Heart left ventricle (tissue), 13 donors: ENCODE data around the gene EEF2K.

ENCODE experiments used
- CTCF ChIP-seq, 12 donors: fragments of 200-600 bp; sonication (generic) in 4 of 12; IDR thresholded peaks; one replicate each; pipeline versions ENCODE4 v1.5.0 to v1.8.0; 2018 to 2022; ENCODE audit warnings: antibody characterized with exemption in 12 of 12, mild to moderate bottlenecking in 5 of 12
- POLR2A ChIP-seq, 2 donors: fragments of 450-650 bp; IDR thresholded peaks; one replicate each; pipeline ENCODE4 v1.6.1; 2017; ENCODE audit warnings: antibody characterized with exemption in 2 of 2, mild to moderate bottlenecking in 2 of 2, moderate library complexity in 2 of 2
- donor health status: ischemic (EF 13 %, LVEDD 7.1; RV severe dilation, severe dysfunction).
- donor health status: DM: no; HTN: yes; CAD: no.
- donor health status: DM: no; HTN: no; CAD: no.
- donor health status: ischemic (EF 25% LVEDD 6.9; RV normal size, moderate dysfunction).
- donor health status: ischemic (EF 25% LVEDD 5.7; RV mildly dilated, moderate dysfunction).
- donor health status: ischemic (EF 35%, LVEDD 5.7; RV mildly dilated, moderate dysfunction).
- donor health status: nonischemic (EF 11% LVEDD 7.7; RV severe dilation, severe dysfunction).
- donor health status: DM: yes; HTN: yes; CAD: no.
- donor health status: PGD.
- donor health status: ischemic (EF 29% LVEDD 5.4; RV normal size, mild dysfunction).
- donor health status: nonischemic (EF 23%, LVEDD 6.1; RV moderate dilation, normal function).

GRCh38 chr16:22184615-22184968, 21.5 kb upstream of the EEF2K start:
- TF ChIP-seq CTCF (IDR thresholded peaks at IDR 0.05) (no peak), POLR2A (IDR thresholded peaks at IDR 0.05) (no peak)
